Measurements from ENCODE around the gene INPP5F. TPM values are rescaled to one million over a fixed set of nuclear protein-coding genes. Genes with fewer than 3 reads are reported as not detected.

INPP5F gene
- total and polyA plus RNA-seq, 4 donors = 5.6 to 22.9 (median 10.1) TPM

- no peak for DNase-seq
- no peak for TF ChIP-seq CTCF (IDR thresholded peaks at IDR 0.05; ENCODE audit: control extremely low read depth, extremely low read depth)
These were observed 36.8 kb upstream of the INPP5F start for GRCh38 chr10:119689016-119689580.

DNA sequence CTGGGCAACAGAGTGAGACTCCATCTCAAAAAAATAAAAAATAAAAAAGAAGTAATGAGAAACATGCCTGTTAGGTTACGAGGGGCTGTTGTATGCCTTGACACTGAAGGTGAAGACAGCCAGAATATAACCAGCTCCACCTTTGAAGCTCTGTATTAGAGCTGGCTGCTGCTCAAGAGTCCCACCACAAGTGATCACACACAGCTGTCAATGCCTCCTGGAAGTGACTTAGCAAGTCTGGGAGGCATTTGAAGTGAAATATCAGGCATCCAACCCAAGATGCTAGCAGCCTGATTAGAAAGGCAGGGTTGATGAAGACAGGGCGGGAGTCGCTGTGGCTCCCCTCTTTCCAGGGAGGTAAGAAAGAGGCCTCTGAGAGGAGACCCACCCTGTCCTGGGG, 34.1 kb upstream of the INPP5F start:
- H3K4me1 ChIP-seq (ENCODE audit: control insufficient read depth in 5 of 5, insufficient read depth in 5 of 5, low read length in 5 of 5) = peaks cover 0 to 4% (median 0%) of the 10 kb centered on the region in 5 donors
- H3K4me3 ChIP-seq = no peak overlapping the region
- no peak for TF ChIP-seq CTCF (IDR thresholded peaks at IDR 0.05; ENCODE audit: control extremely low read depth, extremely low read depth)
- no peak for DNase-seq
- no peak for ATAC-seq (ENCODE audit: insufficient read depth, low FRiP score)
- WGBS, 2 donors = 73 to 90% methylated on average over 3 of the region's 3 CpGs
- no peaks in the 10 kb centered on the region for H3K36me3 ChIP-seq (ENCODE audit: control insufficient read depth in 4 of 4, insufficient read depth in 4 of 4, low read length in 4 of 4)
- no peaks in the 10 kb centered on the region for H3K27me3 ChIP-seq (ENCODE audit: control insufficient read depth in 3 of 3, insufficient read depth in 3 of 3, low read length in 2 of 3)
- no peak overlapping the region for H3K27ac ChIP-seq (ENCODE audit: low read depth in 1 of 2, low read length in 1 of 2)
- no peak overlapping the region for H3K9ac ChIP-seq (ENCODE audit: insufficient read depth in 1 of 2, low read length in 2 of 2)
- H3K9me3 ChIP-seq (ENCODE audit: control insufficient read depth in 4 of 4, insufficient read depth in 3 of 4, low read length in 3 of 4) = no peaks in the 10 kb centered on the region

More at GRCh38 chr10:119689016-119689580, 36.8 kb upstream of the INPP5F start:
- H3K27me3 ChIP-seq (ENCODE audit: control insufficient read depth in 3 of 3, insufficient read depth in 3 of 3, low read length in 2 of 3) = no peaks in the 10 kb centered on the region
- 91 to 92% methylated on average over 6 of the region's 6 CpGs for WGBS, 2 donors
- ATAC-seq (ENCODE audit: insufficient read depth, low FRiP score) = no peak
- no peaks in the 10 kb centered on the region for H3K9me3 ChIP-seq (ENCODE audit: control insufficient read depth in 4 of 4, insufficient read depth in 3 of 4, low read length in 3 of 4)
- no peak overlapping the region for H3K9ac ChIP-seq (ENCODE audit: insufficient read depth in 1 of 2, low read length in 2 of 2)
- peaks cover 0 to 6% (median 2%) of the 10 kb centered on the region in 5 donors for H3K4me1 ChIP-seq (ENCODE audit: control insufficient read depth in 5 of 5, insufficient read depth in 5 of 5, low read length in 5 of 5)
- no peaks in the 10 kb centered on the region for H3K36me3 ChIP-seq (ENCODE audit: control insufficient read depth in 4 of 4, insufficient read depth in 4 of 4, low read length in 4 of 4)
- no peak overlapping the region for H3K4me3 ChIP-seq
- H3K27ac ChIP-seq (ENCODE audit: low read depth in 1 of 2, low read length in 1 of 2) = no peak overlapping the region

DNA sequence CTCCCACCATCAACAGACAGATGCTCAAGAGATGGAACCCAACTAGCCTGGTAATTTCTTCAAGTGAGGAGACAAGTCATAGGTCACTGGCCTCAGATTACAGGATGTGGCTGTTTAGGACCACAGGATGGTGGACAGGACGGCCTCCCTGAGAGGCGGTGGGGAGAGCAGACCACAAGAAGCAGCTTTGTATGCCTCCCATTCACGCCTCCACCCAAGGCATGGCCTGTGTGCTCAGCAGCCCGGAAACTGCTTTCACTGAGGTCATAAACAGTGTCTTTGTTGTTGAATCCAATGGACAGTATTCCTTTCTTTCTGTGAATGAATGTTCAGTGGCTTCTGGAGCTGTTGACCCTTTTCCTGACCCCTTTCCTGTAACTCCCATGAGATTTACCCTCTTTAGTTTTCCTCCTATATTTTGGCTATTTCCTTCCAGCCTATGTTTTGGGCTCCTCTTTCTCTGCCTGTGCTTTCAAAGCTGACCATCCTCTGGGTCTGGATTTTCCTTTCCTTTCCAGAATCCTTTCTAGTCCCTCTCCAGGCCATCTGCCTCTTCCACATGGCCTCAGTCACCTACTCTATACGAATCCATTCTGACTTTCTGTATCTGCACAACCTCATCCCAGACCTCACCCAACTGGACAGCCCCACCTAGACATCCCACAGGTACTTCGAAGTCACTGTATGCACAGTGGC, 32.4 kb upstream of the INPP5F start:
- 71 to 76% methylated on average over 6 of the region's 6 CpGs for WGBS, 2 donors
- H3K4me1 ChIP-seq (ENCODE audit: control insufficient read depth in 5 of 5, insufficient read depth in 5 of 5, low read length in 5 of 5) = no peaks in the 10 kb centered on the region
- TF ChIP-seq CTCF (IDR thresholded peaks at IDR 0.05; ENCODE audit: control extremely low read depth, extremely low read depth) = no peak
- ATAC-seq (ENCODE audit: insufficient read depth, low FRiP score) = no peak
- H3K9me3 ChIP-seq (ENCODE audit: control insufficient read depth in 4 of 4, insufficient read depth in 3 of 4, low read length in 3 of 4) = no peaks in the 10 kb centered on the region
- no peak overlapping the region for H3K27ac ChIP-seq (ENCODE audit: low read depth in 1 of 2, low read length in 1 of 2)
- no peak overlapping the region for H3K4me3 ChIP-seq
- H3K36me3 ChIP-seq (ENCODE audit: control insufficient read depth in 4 of 4, insufficient read depth in 4 of 4, low read length in 4 of 4) = no peaks in the 10 kb centered on the region
- H3K9ac ChIP-seq (ENCODE audit: insufficient read depth in 1 of 2, low read length in 2 of 2) = no peak overlapping the region
- peak in 1 of 3 donors; percentile 21 for DNase-seq
- H3K27me3 ChIP-seq (ENCODE audit: control insufficient read depth in 3 of 3, insufficient read depth in 3 of 3, low read length in 2 of 3) = no peaks in the 10 kb centered on the region
